H9 (cell line): Measurements from ENCODE around the gene GM2A. TPM values are rescaled to one million over a fixed set of nuclear protein-coding genes. Genes with fewer than 3 reads are reported as not detected.

ENCODE experiments used
- DNase-seq: peaks from one replicate; pipeline ENCODE4 v3.0.0-alpha.2; 2017
- H2AFZ ChIP-seq: one replicate; pipeline ENCODE4 v1.6.1; 2013; ENCODE audit warnings: mild to moderate bottlenecking, low read length, control low read depth, moderate library complexity
- H2AK5ac ChIP-seq: 2 replicates; pipeline ENCODE4 v1.6.1; 2013; ENCODE audit warnings: low read length, control low read depth, mixed read lengths; ENCODE audit not compliant: insufficient read length
- H2BK120ac ChIP-seq: one replicate; pipeline ENCODE4 v1.6.1; 2013; ENCODE audit warnings: low read depth, mild to moderate bottlenecking, low read length, control low read depth, inconsistent platforms; ENCODE audit not compliant: poor library complexity, severe bottlenecking
- H2BK12ac ChIP-seq: 2 replicates; pipeline ENCODE4 v1.6.1; 2013; ENCODE audit warnings: low read length, control low read depth, mixed read lengths, low read depth; ENCODE audit not compliant: insufficient read length
- H2BK15ac ChIP-seq: 2 replicates; pipeline ENCODE4 v1.6.1; 2013; ENCODE audit warnings: low read depth, low read length, control low read depth
- H2BK20ac ChIP-seq: one replicate; pipeline ENCODE4 v1.6.1; 2013; ENCODE audit warnings: low read depth, mild to moderate bottlenecking, low read length, control low read depth, inconsistent platforms; ENCODE audit not compliant: poor library complexity, severe bottlenecking
- H2BK5ac ChIP-seq: 2 replicates; pipeline ENCODE4 v1.6.1; 2013; ENCODE audit warnings: low read length, control low read depth, mixed read lengths; ENCODE audit not compliant: insufficient read length
- H3K14ac ChIP-seq: 2 replicates; pipeline ENCODE4 v1.6.1; 2013; ENCODE audit warnings: low read length, control low read depth; ENCODE audit not compliant: insufficient read depth
- H3K18ac ChIP-seq: 2 replicates; pipeline ENCODE4 v1.6.1; 2013; ENCODE audit warnings: low read depth, mild to moderate bottlenecking, mixed read lengths, low read length, control low read depth; ENCODE audit not compliant: insufficient read length
- H3K23ac ChIP-seq: 2 replicates; pipeline ENCODE4 v1.6.1; 2013; ENCODE audit warnings: low read length, control low read depth, mixed read lengths, low read depth; ENCODE audit not compliant: insufficient read length
- H3K23me2 ChIP-seq: 2 replicates; pipeline ENCODE4 v1.6.1; 2013; ENCODE audit warnings: low read depth, mild to moderate bottlenecking, mixed read lengths, low read length, control low read depth; ENCODE audit not compliant: insufficient read length, poor library complexity, severe bottlenecking
- H3K27ac ChIP-seq: 2 replicates; pipeline ENCODE4 v1.5.1; 2013; ENCODE audit warnings: low read length, control low read depth, mixed read lengths, low read depth; ENCODE audit not compliant: insufficient read length
- H3K27me3 ChIP-seq: 2 replicates; pipeline ENCODE4 v1.6.1; 2013; ENCODE audit warnings: low read length, control low read depth, inconsistent platforms; ENCODE audit not compliant: insufficient read depth
- H3K4ac ChIP-seq: 2 replicates; pipeline ENCODE4 v1.6.1; 2013; ENCODE audit warnings: low read depth, mild to moderate bottlenecking, control low read depth, inconsistent platforms, low read length, moderate library complexity
- H3K4me1 ChIP-seq: 2 replicates; pipeline ENCODE4 v1.6.1; 2013; ENCODE audit warnings: low read length, control low read depth, inconsistent platforms; ENCODE audit not compliant: insufficient read depth
- H3K4me2 ChIP-seq: 2 replicates; pipeline ENCODE4 v1.6.1; 2013; ENCODE audit warnings: low read length, control low read depth, mixed read lengths; ENCODE audit not compliant: insufficient read length, insufficient read depth
- H3K56ac ChIP-seq: 2 replicates; pipeline ENCODE4 v1.6.1; 2013; ENCODE audit warnings: low read depth, mild to moderate bottlenecking, mixed read lengths, low read length, control low read depth; ENCODE audit not compliant: insufficient read length
- H3K79me1 ChIP-seq: 2 replicates; pipeline ENCODE4 v1.6.1; 2013; ENCODE audit warnings: low read depth, mild to moderate bottlenecking, moderate library complexity, low read length, control low read depth, inconsistent platforms; ENCODE audit not compliant: insufficient read depth, poor library complexity, severe bottlenecking
- H3K79me2 ChIP-seq: 2 replicates; pipeline ENCODE4 v1.6.1; 2013; ENCODE audit warnings: low read length, control low read depth, inconsistent platforms; ENCODE audit not compliant: insufficient read depth
- H3K9ac ChIP-seq: 2 replicates; pipeline ENCODE4 v1.6.1; 2013; ENCODE audit warnings: low read length, control low read depth, mixed read lengths; ENCODE audit not compliant: insufficient read length; ENCODE audit errors: extremely low read depth
- H3K9me3 ChIP-seq: one replicate; pipeline ENCODE4 v1.6.1; 2013; ENCODE audit warnings: low read depth, low read length, inconsistent platforms; ENCODE audit not compliant: control insufficient read depth
- H3T11ph ChIP-seq: one replicate; pipeline ENCODE4 v1.6.1; 2013; ENCODE audit warnings: mild to moderate bottlenecking, low read length, control low read depth, inconsistent platforms
- H4K20me1 ChIP-seq: one replicate; pipeline ENCODE4 v1.6.1; 2013; ENCODE audit not compliant: control insufficient read depth, insufficient read length, insufficient read depth
- H4K5ac ChIP-seq: 2 replicates; pipeline ENCODE4 v1.6.1; 2013; ENCODE audit warnings: low read depth, mild to moderate bottlenecking, mixed read lengths, low read length, control low read depth; ENCODE audit not compliant: insufficient read length
- H4K8ac ChIP-seq: replicated peaks from 2 replicates; pipeline ENCODE4 v1.6.1; 2013; ENCODE audit warnings: low read length, control low read depth, mixed read lengths, low read depth; ENCODE audit not compliant: insufficient read length
- H4K91ac ChIP-seq: 2 replicates; pipeline ENCODE4 v1.6.1; 2013; ENCODE audit warnings: low read depth, mild to moderate bottlenecking, moderate library complexity, mixed read lengths, low read length, control low read depth; ENCODE audit not compliant: insufficient read length
- H3K27ac Mint-ChIP-seq, 3 experiments: 2 replicates in 2 of 3; 3 replicates in 1 of 3; pipeline ENCODE4 v1.8.0; 2020 to 2021; ENCODE audit warnings: mixed read lengths in 3 of 3, mild to moderate bottlenecking in 1 of 3, moderate library complexity in 1 of 3
- H3K27me3 Mint-ChIP-seq: 2 replicates; pipeline ENCODE4 v1.8.0; 2021; ENCODE audit warnings: low read depth, mild to moderate bottlenecking, moderate library complexity, mixed read lengths
- H3K36me3 Mint-ChIP-seq, 3 experiments: 2 replicates in 2 of 3; 3 replicates in 1 of 3; pipeline ENCODE4 v1.8.0; 2020 to 2021; ENCODE audit warnings: low read depth in 3 of 3, mixed read lengths in 3 of 3; ENCODE audit not compliant: insufficient read depth in 1 of 3
- H3K4me1 Mint-ChIP-seq, 2 experiments: 2 replicates each; pipeline ENCODE4 v1.8.0; 2020; ENCODE audit warnings: mixed read lengths in 2 of 2
- H3K4me3 Mint-ChIP-seq, 2 experiments: 2 replicates in 1 of 2; 3 replicates in 1 of 2; pipeline ENCODE4 v1.8.0; 2020 to 2021; ENCODE audit warnings: mild to moderate bottlenecking in 2 of 2, mixed read lengths in 2 of 2, moderate library complexity in 1 of 2
- H3K9me3 Mint-ChIP-seq, 2 experiments: 2 replicates in 1 of 2; 3 replicates in 1 of 2; pipeline ENCODE4 v1.8.0; 2020; ENCODE audit warnings: mild to moderate bottlenecking in 2 of 2, mixed read lengths in 2 of 2, moderate library complexity in 1 of 2
- WGBS: extraction: QIAGEN DNeasy Blood & Tissue Kit; methylation state at CpG from one replicate; pipeline ENCODE4 v1.1.7; 2013; ENCODE audit warnings: missing lambda C conversion rate, low lambda C conversion rate, mixed read lengths; ENCODE audit not compliant: insufficient read length; ENCODE audit errors: extremely low coverage; 5-methylcytosine and 5-hydroxymethylcytosine counted together
- total RNA-seq: library from RNA; stranded (reverse); gene quantifications from 2 replicates; pipeline ENCODE4 v1.2.1, GENCODE V29; 2021
- TF ChIP-seq, protein P1 (sequence below): fragments of 200-600 bp; sonication (generic); conservative IDR thresholded peaks from 3 replicates; pipeline ENCODE4 v1.8.0; 2021; ENCODE audit warnings: antibody characterized with exemption, mild to moderate bottlenecking

Gene GM2A
- total RNA-seq, 1 experiment from 2014 or later, result 27.8 TPM

DNA sequence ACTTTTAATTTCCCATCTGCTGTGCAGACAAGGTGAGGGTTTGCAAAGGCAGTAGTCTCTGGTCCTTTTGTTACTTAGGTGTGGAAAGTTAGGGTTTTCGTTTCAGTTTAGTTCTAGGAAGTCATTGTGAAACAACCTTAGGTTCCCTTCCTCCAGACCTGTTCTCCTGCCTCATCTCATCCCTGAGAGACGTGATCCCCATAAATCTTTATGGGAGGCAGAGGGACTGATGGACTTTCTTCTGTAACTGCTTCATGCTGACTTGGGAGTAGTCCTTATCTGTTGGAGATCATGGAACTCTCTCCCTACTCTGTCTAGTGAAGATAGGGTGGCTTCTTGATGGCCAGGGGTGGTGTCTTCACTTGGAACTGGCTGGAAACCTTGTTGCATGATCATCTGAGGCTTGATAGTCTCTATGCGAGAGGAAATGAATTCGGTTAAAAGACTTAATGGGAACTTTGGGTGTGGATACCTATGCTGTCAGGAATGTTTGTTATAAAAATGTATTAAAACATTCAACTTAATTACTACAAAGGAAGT is 7.2 kb upstream of the GM2A start:
- Histone ChIP-seq H3K9ac (no peak overlapping the region), H2BK12ac (no peak overlapping the region), H2BK120ac (no peak overlapping the region), H3K56ac (no peak overlapping the region), H3K4me1 (peaks cover 2% of the 10 kb centered on the region; the same call in 1 of the 2 replicates), H3K9me3 (no peaks in the 10 kb centered on the region), H3K79me1 (no peaks in the 10 kb centered on the region), H2BK5ac (no peak overlapping the region), H4K8ac (no peak overlapping the region), H2AK5ac (no peak overlapping the region), H3K14ac (no peak overlapping the region), H3K4me2 (no peak overlapping the region), H2BK20ac (no peak overlapping the region), H3K23me2 (no peaks in the 10 kb centered on the region), H3K18ac (no peak overlapping the region), H2AFZ (no peak overlapping the region), H3K27ac (no peak overlapping the region), H3K4ac (no peak overlapping the region), H2BK15ac (no peak overlapping the region), H3K79me2 (no peaks in the 10 kb centered on the region), H4K91ac (no peak overlapping the region), H3K27me3 (no peaks in the 10 kb centered on the region; the same call in 1 of the 2 replicates), H3T11ph (no peak overlapping the region), H3K23ac (no peak overlapping the region), H4K20me1 (no peaks in the 10 kb centered on the region), H4K5ac (no peak overlapping the region)
- Mint-ChIP-seq H3K9me3 (peaks cover 0 to under 1% of the 10 kb centered on the region in 2 experiments; a peak in 2 of 5 replicates), H3K27me3 (peaks cover 2% of the 10 kb centered on the region; the same call in 1 of the 2 replicates), H3K27ac (no peak overlapping the region), H3K4me3 (no peak overlapping the region), H3K36me3 (no peaks in the 10 kb centered on the region), H3K4me1 (peaks cover 16 to 21% of the 10 kb centered on the region in 2 experiments)
- TF ChIP-seq, protein P1, sequence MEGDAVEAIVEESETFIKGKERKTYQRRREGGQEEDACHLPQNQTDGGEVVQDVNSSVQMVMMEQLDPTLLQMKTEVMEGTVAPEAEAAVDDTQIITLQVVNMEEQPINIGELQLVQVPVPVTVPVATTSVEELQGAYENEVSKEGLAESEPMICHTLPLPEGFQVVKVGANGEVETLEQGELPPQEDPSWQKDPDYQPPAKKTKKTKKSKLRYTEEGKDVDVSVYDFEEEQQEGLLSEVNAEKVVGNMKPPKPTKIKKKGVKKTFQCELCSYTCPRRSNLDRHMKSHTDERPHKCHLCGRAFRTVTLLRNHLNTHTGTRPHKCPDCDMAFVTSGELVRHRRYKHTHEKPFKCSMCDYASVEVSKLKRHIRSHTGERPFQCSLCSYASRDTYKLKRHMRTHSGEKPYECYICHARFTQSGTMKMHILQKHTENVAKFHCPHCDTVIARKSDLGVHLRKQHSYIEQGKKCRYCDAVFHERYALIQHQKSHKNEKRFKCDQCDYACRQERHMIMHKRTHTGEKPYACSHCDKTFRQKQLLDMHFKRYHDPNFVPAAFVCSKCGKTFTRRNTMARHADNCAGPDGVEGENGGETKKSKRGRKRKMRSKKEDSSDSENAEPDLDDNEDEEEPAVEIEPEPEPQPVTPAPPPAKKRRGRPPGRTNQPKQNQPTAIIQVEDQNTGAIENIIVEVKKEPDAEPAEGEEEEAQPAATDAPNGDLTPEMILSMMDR, result no peak
- no peak for DNase-seq
- no CpG with 5 or more reads among the region's 4 CpGs for WGBS
